SU-DHL-6 (cell line): Measurements from ENCODE around the gene KRT79.

Experiments used
- H2AFZ ChIP-seq: fragments of 200-600 bp; sonication (generic); 2 replicates; pipeline ENCODE4 v1.6.1; 2014; ENCODE audit warnings: low read depth, mild to moderate bottlenecking, moderate library complexity, mixed read lengths, antibody characterized with exemption, low read length; ENCODE audit not compliant: severe bottlenecking
- H3F3A ChIP-seq: fragments of 200-600 bp; shearing (Covaris generic); 2 replicates; pipeline ENCODE4 v1.6.0; 2016; ENCODE audit warnings: antibody characterized with exemption, mild to moderate bottlenecking; ENCODE audit not compliant: insufficient read depth
- H3K27ac ChIP-seq: fragments of 200-600 bp; sonication (generic); 2 replicates; pipeline ENCODE4 v1.5.1; 2016; ENCODE audit warnings: low read depth, mild to moderate bottlenecking, low read length, moderate library complexity, mixed read lengths
- H3K27me3 ChIP-seq: fragments of 200-600 bp; sonication (generic), shearing (Covaris generic); 2 replicates; pipeline ENCODE4 v1.6.0; 2014; ENCODE audit warnings: mild to moderate bottlenecking, low read length
- H3K36me3 ChIP-seq: fragments of 200-600 bp; sonication (generic); 2 replicates; pipeline ENCODE4 v1.6.1; 2014; ENCODE audit warnings: mild to moderate bottlenecking, low read length, mixed read lengths
- H3K4me2 ChIP-seq: fragments of 300-600, 200-600 bp; shearing (Covaris generic), sonication (generic); 2 replicates; pipeline ENCODE4 v1.6.0; 2014; ENCODE audit warnings: low read length, low read depth, mild to moderate bottlenecking; ENCODE audit not compliant: poor library complexity, severe bottlenecking
- H3K4me3 ChIP-seq: fragments of 200-600 bp; sonication (generic); 2 replicates; pipeline ENCODE4 v1.5.1; 2014; ENCODE audit warnings: antibody characterized with exemption, low read length, mild to moderate bottlenecking, mixed read lengths; ENCODE audit not compliant: insufficient read depth, poor library complexity, severe bottlenecking
- H3K79me2 ChIP-seq: fragments of 200-600 bp; sonication (generic); 2 replicates; pipeline ENCODE4 v1.6.1; 2014; ENCODE audit warnings: mild to moderate bottlenecking, low read length, moderate library complexity; ENCODE audit not compliant: insufficient read depth
- H3K9ac ChIP-seq: fragments of 200-600 bp; sonication (generic); 2 replicates; pipeline ENCODE4 v1.7.0; 2014; ENCODE audit warnings: mild to moderate bottlenecking, low read length
- H3K9me2 ChIP-seq: fragments of 200-600 bp; sonication (generic); replicated peaks from 2 replicates; pipeline ENCODE4 v1.6.1; 2014; ENCODE audit warnings: low read length; ENCODE audit not compliant: insufficient read depth
- H3K9me3 ChIP-seq: fragments of 200-600 bp; sonication (generic); 2 replicates; pipeline ENCODE4 v1.6.1; 2014; ENCODE audit warnings: low read length, mixed read lengths; ENCODE audit not compliant: insufficient read depth
- H4K20me1 ChIP-seq: fragments of 200-600 bp; sonication (generic); 2 replicates; pipeline ENCODE4 v1.6.1; 2014; ENCODE audit warnings: low read depth, mild to moderate bottlenecking, antibody characterized with exemption, low read length, moderate library complexity, mixed read lengths
- EZH2phosphoT487 ChIP-seq: fragments of 200-600 bp; sonication (generic), shearing (Covaris generic); conservative IDR thresholded peaks from 2 replicates; pipeline ENCODE4 v1.6.1; 2018; ENCODE audit warnings: mild to moderate bottlenecking, antibody characterized with exemption, low read length, moderate library complexity, mixed read lengths
- TF ChIP-seq, protein P1 (sequence below): fragments of 200-600 bp; sonication (generic); IDR thresholded peaks from one replicate; pipeline ENCODE4 v1.5.1; 2017; ENCODE audit warnings: antibody characterized with exemption, mild to moderate bottlenecking, low read length, moderate library complexity; ENCODE audit not compliant: insufficient read depth, poor library complexity, severe bottlenecking

Gene KRT79

DNA sequence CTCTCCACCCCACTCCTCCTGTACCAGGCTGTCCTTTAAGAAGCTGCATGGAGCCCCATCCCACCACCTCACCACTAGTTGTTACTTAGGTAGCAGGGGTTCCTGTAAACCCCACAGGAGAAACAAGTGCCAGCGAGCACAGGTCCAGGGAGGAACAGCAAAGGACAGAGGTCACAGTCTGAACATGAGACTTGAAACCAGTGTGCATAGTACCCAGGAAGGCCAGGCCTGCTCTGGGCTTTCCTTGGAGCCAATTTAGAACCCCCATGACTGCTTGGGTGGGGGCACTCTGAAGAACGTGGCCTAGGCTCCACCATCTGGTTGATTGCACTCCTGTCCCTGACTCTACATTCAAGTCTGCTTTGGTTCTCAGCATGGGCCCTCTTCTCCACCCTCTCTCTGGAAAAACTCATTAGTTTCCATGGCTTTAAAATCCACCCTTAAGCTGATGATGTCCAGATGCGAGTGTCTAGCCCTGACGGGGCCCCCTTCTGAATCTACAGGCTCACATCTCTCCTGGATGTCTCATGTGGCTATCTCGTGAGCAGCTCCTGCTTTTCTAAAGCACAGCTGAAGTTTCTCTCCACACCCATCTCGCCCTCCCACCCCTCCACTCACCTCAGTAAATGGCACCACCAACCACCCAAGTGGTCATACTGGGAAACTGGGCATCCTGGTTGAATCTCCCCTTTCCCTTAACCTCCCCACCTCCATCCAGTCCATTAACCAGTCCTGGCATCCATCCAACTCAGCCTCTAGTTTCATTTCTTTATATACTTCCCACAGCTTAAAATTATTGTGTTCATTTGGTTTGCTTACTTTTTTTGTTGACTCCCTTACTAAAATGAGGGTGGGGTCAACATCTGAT is 46.6 kb downstream of the KRT79 start:
- Histone ChIP-seq H2AFZ (no peak overlapping the region), H3K9me2 (no peaks in the 10 kb centered on the region), H3K9me3 (no peaks in the 10 kb centered on the region), H3K27me3 (no peaks in the 10 kb centered on the region), H3F3A (no peaks in the 10 kb centered on the region), H3K9ac (no peak overlapping the region), H3K4me3 (no peak overlapping the region), H3K27ac (no peak overlapping the region), H3K36me3 (no peaks in the 10 kb centered on the region), H3K79me2 (no peaks in the 10 kb centered on the region), H3K4me2 (no peak overlapping the region), H4K20me1 (no peaks in the 10 kb centered on the region)
- no peak for TF ChIP-seq EZH2phosphoT487

DNA sequence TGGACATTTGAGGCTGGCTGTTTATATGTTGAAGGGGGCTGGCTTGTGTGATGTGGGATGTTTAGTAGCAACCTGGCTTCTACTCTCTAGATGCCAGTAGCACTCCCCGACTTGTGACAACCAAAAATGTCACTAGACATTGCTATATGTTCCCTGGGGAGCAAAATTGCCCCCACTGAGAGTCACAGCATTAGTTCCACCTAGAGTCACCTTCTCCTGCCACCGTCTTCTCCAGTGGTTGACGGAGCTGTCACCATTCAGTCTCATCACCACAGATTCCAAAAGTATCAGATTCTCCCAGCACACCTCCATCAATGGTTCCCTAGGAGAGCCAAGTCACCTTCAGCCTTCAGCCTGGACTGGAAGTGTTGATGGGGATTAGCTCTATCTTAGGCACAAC is 49.2 kb downstream of the KRT79 start:
- no peaks in the 10 kb centered on the region for H3K36me3 ChIP-seq
- no peak for TF ChIP-seq EZH2phosphoT487
- TF ChIP-seq, protein P1, sequence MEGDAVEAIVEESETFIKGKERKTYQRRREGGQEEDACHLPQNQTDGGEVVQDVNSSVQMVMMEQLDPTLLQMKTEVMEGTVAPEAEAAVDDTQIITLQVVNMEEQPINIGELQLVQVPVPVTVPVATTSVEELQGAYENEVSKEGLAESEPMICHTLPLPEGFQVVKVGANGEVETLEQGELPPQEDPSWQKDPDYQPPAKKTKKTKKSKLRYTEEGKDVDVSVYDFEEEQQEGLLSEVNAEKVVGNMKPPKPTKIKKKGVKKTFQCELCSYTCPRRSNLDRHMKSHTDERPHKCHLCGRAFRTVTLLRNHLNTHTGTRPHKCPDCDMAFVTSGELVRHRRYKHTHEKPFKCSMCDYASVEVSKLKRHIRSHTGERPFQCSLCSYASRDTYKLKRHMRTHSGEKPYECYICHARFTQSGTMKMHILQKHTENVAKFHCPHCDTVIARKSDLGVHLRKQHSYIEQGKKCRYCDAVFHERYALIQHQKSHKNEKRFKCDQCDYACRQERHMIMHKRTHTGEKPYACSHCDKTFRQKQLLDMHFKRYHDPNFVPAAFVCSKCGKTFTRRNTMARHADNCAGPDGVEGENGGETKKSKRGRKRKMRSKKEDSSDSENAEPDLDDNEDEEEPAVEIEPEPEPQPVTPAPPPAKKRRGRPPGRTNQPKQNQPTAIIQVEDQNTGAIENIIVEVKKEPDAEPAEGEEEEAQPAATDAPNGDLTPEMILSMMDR = no peak
- H3K9me2 ChIP-seq = no peaks in the 10 kb centered on the region
- H3K27ac ChIP-seq = no peak overlapping the region
- H2AFZ ChIP-seq = no peak overlapping the region
- H3K9me3 ChIP-seq = no peaks in the 10 kb centered on the region
- H3K79me2 ChIP-seq = no peaks in the 10 kb centered on the region
- H3K4me2 ChIP-seq = no peak overlapping the region
- no peak overlapping the region for H3K9ac ChIP-seq
- no peaks in the 10 kb centered on the region for H3F3A ChIP-seq
- H3K4me3 ChIP-seq = no peak overlapping the region
- H3K27me3 ChIP-seq = no peaks in the 10 kb centered on the region
- no peaks in the 10 kb centered on the region for H4K20me1 ChIP-seq

DNA sequence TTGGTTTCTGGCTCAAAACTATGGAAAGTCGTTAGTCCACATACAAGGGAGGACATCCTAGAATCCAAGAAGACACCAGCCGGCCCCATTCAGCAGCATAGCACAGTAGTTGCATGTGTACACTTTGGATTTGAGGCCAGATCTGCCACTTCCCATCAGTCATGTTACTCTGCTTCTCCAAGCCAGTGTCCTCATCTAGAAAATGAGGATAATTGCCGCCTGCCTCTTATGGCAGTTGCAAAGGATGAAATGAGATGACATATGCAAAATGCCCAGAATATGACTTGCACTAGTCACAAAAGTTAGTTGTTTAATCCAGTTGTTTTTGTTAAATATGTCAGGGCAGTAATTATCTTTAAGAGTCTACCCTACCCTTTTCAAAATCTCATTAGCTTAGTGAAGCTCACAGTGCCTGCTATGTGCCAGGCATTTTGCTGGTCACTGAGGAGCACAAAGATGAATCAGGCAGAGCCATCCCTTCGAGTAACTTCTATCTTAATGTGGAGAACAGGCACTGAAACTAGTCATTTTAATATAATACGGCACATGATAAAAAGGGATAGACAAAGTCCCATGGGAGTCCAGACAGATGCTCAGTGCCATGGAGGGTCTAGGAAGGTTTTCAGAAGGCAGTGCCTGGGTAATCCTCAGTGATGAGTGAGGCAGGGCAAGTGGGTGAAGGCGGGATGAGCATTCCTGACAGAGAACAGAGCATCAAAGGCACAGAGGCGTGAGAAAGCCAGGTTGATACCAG is 50.4 kb downstream of the KRT79 start:
- Histone ChIP-seq H3K4me3 (no peak overlapping the region), H4K20me1 (no peaks in the 10 kb centered on the region), H3K27ac (no peak overlapping the region), H3K27me3 (no peaks in the 10 kb centered on the region), H3K9ac (no peak overlapping the region), H3K79me2 (no peaks in the 10 kb centered on the region), H3K9me3 (no peaks in the 10 kb centered on the region), H2AFZ (no peak overlapping the region), H3K36me3 (no peaks in the 10 kb centered on the region), H3K9me2 (no peaks in the 10 kb centered on the region), H3K4me2 (no peak overlapping the region), H3F3A (no peaks in the 10 kb centered on the region)
- TF ChIP-seq, protein P1 = no peak

DNA sequence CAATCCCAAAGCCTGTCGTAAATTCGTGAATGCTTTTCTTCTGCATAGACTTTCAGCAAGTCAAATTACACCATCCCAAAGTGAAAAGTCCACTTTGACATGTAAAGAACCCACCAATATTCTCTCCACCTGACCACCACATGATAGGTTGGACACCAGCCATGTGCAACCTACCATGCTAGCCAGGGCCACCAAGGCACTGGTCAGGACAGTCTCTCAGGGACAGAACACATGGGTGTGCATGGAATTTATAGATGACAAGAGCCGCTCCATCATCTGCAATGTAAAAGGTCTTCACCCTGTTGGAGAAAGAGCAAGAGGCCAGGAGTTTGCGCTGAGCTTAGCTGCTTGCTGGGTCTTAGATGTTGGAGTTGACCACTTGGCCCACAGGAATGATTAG is 51.6 kb downstream of the KRT79 start:
- H3K9ac ChIP-seq = no peak overlapping the region
- H3K79me2 ChIP-seq = no peaks in the 10 kb centered on the region
- H4K20me1 ChIP-seq = no peaks in the 10 kb centered on the region
- H3F3A ChIP-seq = no peaks in the 10 kb centered on the region
- H3K27me3 ChIP-seq = no peaks in the 10 kb centered on the region
- no peaks in the 10 kb centered on the region for H3K9me3 ChIP-seq
- no peak for TF ChIP-seq EZH2phosphoT487
- TF ChIP-seq, protein P1 = no peak
- H3K36me3 ChIP-seq = no peaks in the 10 kb centered on the region
- no peak overlapping the region for H2AFZ ChIP-seq
- no peak overlapping the region for H3K27ac ChIP-seq
- H3K9me2 ChIP-seq = no peaks in the 10 kb centered on the region
- no peak overlapping the region for H3K4me3 ChIP-seq
- H3K4me2 ChIP-seq = no peak overlapping the region
